Activated CD4-positive, alpha-beta T cell treated with anti-CD3 and anti-CD28 coated beads, Interleukin-2, amount 10 ng/mL, durations not matched to agents 24 days and 14 days (primary cell): Measurements from ENCODE around the gene TMEM109. TPM values are rescaled to one million over a fixed set of nuclear protein-coding genes. Genes with fewer than 3 reads are reported as not detected.

ENCODE experiments used
- DNase-seq: peaks from one replicate; pipeline ENCODE4 v3.0.0; 2022
- H3K27ac Mint-ChIP-seq: one replicate; pipeline ENCODE4 v1.8.0; 2022; ENCODE audit warnings: mild to moderate bottlenecking, mixed read lengths
- H3K27me3 Mint-ChIP-seq: one replicate; pipeline ENCODE4 v1.8.0; 2022; ENCODE audit warnings: mixed read lengths
- H3K36me3 Mint-ChIP-seq: one replicate; pipeline ENCODE4 v1.8.0; 2022; ENCODE audit warnings: low read depth, mild to moderate bottlenecking, mixed read lengths
- H3K4me1 Mint-ChIP-seq: one replicate; pipeline ENCODE4 v1.8.0; 2021; ENCODE audit warnings: mixed read lengths
- H3K4me3 Mint-ChIP-seq: one replicate; pipeline ENCODE4 v1.8.0; 2022; ENCODE audit warnings: mild to moderate bottlenecking, moderate library complexity, mixed read lengths
- H3K9me3 Mint-ChIP-seq: one replicate; pipeline ENCODE4 v1.8.0; 2021; ENCODE audit warnings: mixed read lengths
- intact Hi-C: fragments of 100-400 bp; cut with micrococcal nuclease; formaldehyde crosslinking; loops from one replicate; pipeline ENCODE4 v1.15.1; 2023
- total RNA-seq: library from RNA; stranded (reverse); gene quantifications from 2 replicates; pipeline ENCODE4 v1.2.3, GENCODE V29; 2022

TMEM109 gene
- total RNA-seq, 1 donor from 2014 or later = 144 TPM

- no peak for DNase-seq
- intact Hi-C loops = no loop called here
- Mint-ChIP-seq H3K36me3 (peaks cover 37% of the 10 kb centered on the region), H3K27me3 (peaks cover 21% of the 10 kb centered on the region), H3K4me3 (no peak overlapping the region), H3K9me3 (no peaks in the 10 kb centered on the region), H3K4me1 (peaks cover 26% of the 10 kb centered on the region), H3K27ac (no peak overlapping the region)
Measured at GRCh38 chr11:60921777-60922335, 7.9 kb downstream of the TMEM109 start.

- peaks cover 32% of the 10 kb centered on the region for H3K36me3 Mint-ChIP-seq
- H3K27ac Mint-ChIP-seq = no peak overlapping the region
- H3K4me1 Mint-ChIP-seq = peaks cover 20% of the 10 kb centered on the region
- peaks cover 27% of the 10 kb centered on the region for H3K27me3 Mint-ChIP-seq
- H3K9me3 Mint-ChIP-seq = no peaks in the 10 kb centered on the region
- intact Hi-C loops = no loop called here
- H3K4me3 Mint-ChIP-seq = no peak overlapping the region
- no peak for DNase-seq
Measured at GRCh38 chr11:60922906-60923305, 8.9 kb downstream of the TMEM109 start.

GRCh38 chr11:60923326-60923725 lies 9.4 kb downstream of the TMEM109 start:
- Mint-ChIP-seq H3K4me1 (peaks cover 20% of the 10 kb centered on the region), H3K9me3 (no peaks in the 10 kb centered on the region), H3K27me3 (peaks cover 27% of the 10 kb centered on the region), H3K27ac (no peak overlapping the region), H3K36me3 (peaks cover 32% of the 10 kb centered on the region), H3K4me3 (no peak overlapping the region)
- no peak for DNase-seq
- intact Hi-C loops = no loop called here

- Mint-ChIP-seq H3K4me3 (peak overlapping the region; percentile 74), H3K4me1 (peaks cover 17% of the 10 kb centered on the region), H3K36me3 (peaks cover 32% of the 10 kb centered on the region), H3K9me3 (no peaks in the 10 kb centered on the region), H3K27me3 (peaks cover 27% of the 10 kb centered on the region), H3K27ac (no peak overlapping the region)
- no peak for DNase-seq
- intact Hi-C loops = no loop called here
Measured at GRCh38 chr11:60923800-60924109, 9.8 kb downstream of the TMEM109 start.

GRCh38 chr11:60924110-60924905 lies 10.3 kb downstream of the TMEM109 start, which contains the start of gene TMEM132A:
Gene TMEM132A, plus strand, starts transcription at chr11:60924460. Its CDS starts 174 bp downstream, at chr11:60924634.
- Mint-ChIP-seq H3K36me3 (peaks cover 32% of the 10 kb centered on the region), H3K9me3 (no peaks in the 10 kb centered on the region), H3K27ac (peak within 1 kb of the TSS; percentile 38), H3K4me3 (peak within 1 kb of the TSS; percentile 74), H3K4me1 (peaks cover 16% of the 10 kb centered on the region), H3K27me3 (peaks cover 28% of the 10 kb centered on the region)
- intact Hi-C loops = no loop called here
- DNase-seq = peak; percentile 73

GRCh38 chr11:60924906-60925853 lies 11.2 kb downstream of the TMEM109 start:
- peaks cover 12% of the 10 kb centered on the region for H3K4me1 Mint-ChIP-seq
- peak overlapping the region; percentile 74 for H3K4me3 Mint-ChIP-seq
- H3K9me3 Mint-ChIP-seq = no peaks in the 10 kb centered on the region
- intact Hi-C loops = no loop called here
- H3K27ac Mint-ChIP-seq = peak overlapping the region; percentile 38
- H3K27me3 Mint-ChIP-seq = peaks cover 34% of the 10 kb centered on the region
- peak; percentile 62 for DNase-seq
- peaks cover 28% of the 10 kb centered on the region for H3K36me3 Mint-ChIP-seq

- peaks cover 22% of the 10 kb centered on the region for H3K36me3 Mint-ChIP-seq
- intact Hi-C loops = no loop called here
- DNase-seq = no peak
- H3K4me1 Mint-ChIP-seq = peaks cover 12% of the 10 kb centered on the region
- no peak overlapping the region for H3K27ac Mint-ChIP-seq
- no peak overlapping the region for H3K4me3 Mint-ChIP-seq
- H3K27me3 Mint-ChIP-seq = peaks cover 36% of the 10 kb centered on the region
- H3K9me3 Mint-ChIP-seq = no peaks in the 10 kb centered on the region
Measured at GRCh38 chr11:60925868-60926267, 11.9 kb downstream of the TMEM109 start.

GRCh38 chr11:60926500-60926899 lies 12.5 kb downstream of the TMEM109 start:
- intact Hi-C loops = no loop called here
- Mint-ChIP-seq H3K27me3 (peaks cover 37% of the 10 kb centered on the region), H3K4me1 (peaks cover 12% of the 10 kb centered on the region), H3K4me3 (no peak overlapping the region), H3K27ac (no peak overlapping the region), H3K9me3 (no peaks in the 10 kb centered on the region), H3K36me3 (peaks cover 16% of the 10 kb centered on the region)
- no peak for DNase-seq

- intact Hi-C loops = no loop called here
- no peak for DNase-seq
- H3K4me3 Mint-ChIP-seq = no peak overlapping the region
- no peaks in the 10 kb centered on the region for H3K9me3 Mint-ChIP-seq
- peaks cover 37% of the 10 kb centered on the region for H3K27me3 Mint-ChIP-seq
- H3K36me3 Mint-ChIP-seq = peaks cover 11% of the 10 kb centered on the region
- H3K27ac Mint-ChIP-seq = no peak overlapping the region
- H3K4me1 Mint-ChIP-seq = peaks cover 12% of the 10 kb centered on the region
Measured at GRCh38 chr11:60927061-60927592, 13.2 kb downstream of the TMEM109 start.

GRCh38 chr11:60927600-60927999 lies 13.6 kb downstream of the TMEM109 start:
- no peak overlapping the region for H3K4me3 Mint-ChIP-seq
- H3K27me3 Mint-ChIP-seq = peaks cover 39% of the 10 kb centered on the region
- peaks cover 12% of the 10 kb centered on the region for H3K4me1 Mint-ChIP-seq
- DNase-seq = no peak
- intact Hi-C loops = no loop called here
- no peak overlapping the region for H3K27ac Mint-ChIP-seq
- H3K36me3 Mint-ChIP-seq = peaks cover 6% of the 10 kb centered on the region
- H3K9me3 Mint-ChIP-seq = no peaks in the 10 kb centered on the region

- Mint-ChIP-seq H3K4me1 (peaks cover 12% of the 10 kb centered on the region), H3K27ac (no peak overlapping the region)
- no peak for DNase-seq
Measured at GRCh38 chr11:60928563-60929001, 14.6 kb downstream of the TMEM109 start.

GRCh38 chr11:60929764-60930163 lies 15.8 kb downstream of the TMEM109 start:
- peaks cover 36% of the 10 kb centered on the region for H3K27me3 Mint-ChIP-seq
- peaks cover 9% of the 10 kb centered on the region for H3K4me1 Mint-ChIP-seq
- H3K27ac Mint-ChIP-seq = no peak overlapping the region
- intact Hi-C loops = no loop called here
- DNase-seq = no peak
- H3K4me3 Mint-ChIP-seq = no peak overlapping the region
- H3K36me3 Mint-ChIP-seq = no peaks in the 10 kb centered on the region
- H3K9me3 Mint-ChIP-seq = no peaks in the 10 kb centered on the region

More at GRCh38 chr11:60928563-60929001, 14.6 kb downstream of the TMEM109 start:
- intact Hi-C loops = no loop called here
- Mint-ChIP-seq H3K9me3 (no peaks in the 10 kb centered on the region), H3K27me3 (peaks cover 39% of the 10 kb centered on the region), H3K4me3 (no peak overlapping the region), H3K36me3 (peaks cover 3% of the 10 kb centered on the region)

GRCh38 chr11:60930394-60930793 lies 16.4 kb downstream of the TMEM109 start:
- Mint-ChIP-seq H3K9me3 (no peaks in the 10 kb centered on the region), H3K4me1 (peaks cover 5% of the 10 kb centered on the region), H3K27me3 (peaks cover 32% of the 10 kb centered on the region), H3K4me3 (no peak overlapping the region), H3K27ac (no peak overlapping the region), H3K36me3 (no peaks in the 10 kb centered on the region)
- intact Hi-C loops = no loop called here
- DNase-seq = no peak
